Progenitor cell of endocrine pancreas (in vitro differentiated cells): ENCODE data around the gene DVL1. TPM values are rescaled to one million over a fixed set of nuclear protein-coding genes. Genes with fewer than 3 reads are reported as not detected.

Experiments used
- DNase-seq: peaks from one replicate; pipeline ENCODE4 v3.0.0; 2021; ENCODE audit warnings: low spot score; ENCODE audit not compliant: unreplicated experiment
- H3K27ac Mint-ChIP-seq: 2 replicates; pipeline ENCODE4 v1.8.0; 2021; ENCODE audit warnings: mild to moderate bottlenecking, moderate library complexity, mixed read lengths
- H3K27me3 Mint-ChIP-seq: 2 replicates; pipeline ENCODE4 v1.8.0; 2021; ENCODE audit warnings: mixed read lengths
- H3K36me3 Mint-ChIP-seq: 2 replicates; pipeline ENCODE4 v1.8.0; 2022; ENCODE audit warnings: mixed read lengths; ENCODE audit not compliant: insufficient read depth
- H3K4me1 Mint-ChIP-seq: 2 replicates; pipeline ENCODE4 v1.8.0; 2021; ENCODE audit warnings: low read depth, mixed read lengths
- H3K4me3 Mint-ChIP-seq: 2 replicates; pipeline ENCODE4 v1.8.0; 2021; ENCODE audit warnings: low read depth, mild to moderate bottlenecking, moderate library complexity, mixed read lengths
- H3K9me3 Mint-ChIP-seq: 2 replicates; pipeline ENCODE4 v1.8.0; 2021; ENCODE audit warnings: low read depth, mixed read lengths
- CTCF ChIP-seq: fragments of 200-600 bp; sonication (generic); IDR thresholded peaks from one replicate; pipeline ENCODE4 v1.5.0; 2021; ENCODE audit warnings: antibody characterized with exemption, mild to moderate bottlenecking; ENCODE audit not compliant: unreplicated experiment
- total RNA-seq: library from RNA; stranded (reverse); gene quantifications from 2 replicates; pipeline ENCODE4 v1.2.1, GENCODE V29; 2021

DVL1 gene
- total RNA-seq, 1 donor from 2014 or later = 60.1 TPM

DNA sequence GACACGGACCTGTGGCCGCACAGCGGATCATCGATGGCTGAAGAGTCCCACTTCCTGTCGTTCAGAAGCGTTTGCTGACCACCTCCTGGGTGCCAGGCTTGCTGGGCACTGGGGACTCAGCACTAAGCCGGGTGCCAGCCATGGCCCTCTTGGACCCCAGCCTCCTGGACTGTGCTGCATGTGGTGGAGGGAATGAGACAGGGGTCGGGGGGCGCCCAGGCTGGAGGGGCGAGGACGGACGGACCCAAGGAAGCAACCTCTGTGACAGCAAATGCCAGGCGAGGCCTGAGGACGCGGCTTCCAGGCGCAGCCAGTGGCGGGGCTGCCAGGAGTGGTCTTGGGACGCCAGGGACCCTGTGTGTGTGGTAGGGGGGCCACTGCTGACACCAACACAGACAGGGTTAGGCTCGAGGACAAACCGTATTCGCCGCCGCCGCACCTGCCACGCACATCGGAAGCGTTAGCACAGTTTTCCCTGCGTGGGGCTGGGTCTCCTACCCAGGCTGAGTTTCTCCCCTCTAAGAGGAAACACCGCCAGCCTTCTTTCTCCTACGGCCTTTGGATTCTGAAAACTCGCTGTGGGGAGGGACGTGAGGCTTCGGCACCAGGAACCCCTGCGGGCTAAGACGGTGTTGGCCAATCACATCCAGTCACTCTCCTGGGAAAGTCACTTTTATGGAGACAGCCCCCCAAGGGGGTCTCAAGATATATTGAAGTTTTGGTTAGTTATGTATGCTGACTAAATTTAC is 12.2 kb upstream of the DVL1 start:
- Mint-ChIP-seq H3K27me3 (peaks cover 10% of the 10 kb centered on the region), H3K4me3 (no peak overlapping the region), H3K27ac (no peak overlapping the region), H3K4me1 (peaks cover 14% of the 10 kb centered on the region), H3K9me3 (no peaks in the 10 kb centered on the region), H3K36me3 (no peaks in the 10 kb centered on the region)
- DNase-seq = peak; percentile 7
- no peak for TF ChIP-seq CTCF

GRCh38 chr1:1360506-1361169 is 11.4 kb upstream of the DVL1 start:
- H3K27me3 Mint-ChIP-seq = peaks cover 10% of the 10 kb centered on the region
- H3K4me1 Mint-ChIP-seq = peaks cover 14% of the 10 kb centered on the region
- H3K4me3 Mint-ChIP-seq = no peak overlapping the region
- H3K9me3 Mint-ChIP-seq = no peaks in the 10 kb centered on the region
- no peak for TF ChIP-seq CTCF
- H3K27ac Mint-ChIP-seq = peak overlapping the region; percentile 50
- H3K36me3 Mint-ChIP-seq = no peaks in the 10 kb centered on the region
- peak; percentile 8 for DNase-seq

DNA sequence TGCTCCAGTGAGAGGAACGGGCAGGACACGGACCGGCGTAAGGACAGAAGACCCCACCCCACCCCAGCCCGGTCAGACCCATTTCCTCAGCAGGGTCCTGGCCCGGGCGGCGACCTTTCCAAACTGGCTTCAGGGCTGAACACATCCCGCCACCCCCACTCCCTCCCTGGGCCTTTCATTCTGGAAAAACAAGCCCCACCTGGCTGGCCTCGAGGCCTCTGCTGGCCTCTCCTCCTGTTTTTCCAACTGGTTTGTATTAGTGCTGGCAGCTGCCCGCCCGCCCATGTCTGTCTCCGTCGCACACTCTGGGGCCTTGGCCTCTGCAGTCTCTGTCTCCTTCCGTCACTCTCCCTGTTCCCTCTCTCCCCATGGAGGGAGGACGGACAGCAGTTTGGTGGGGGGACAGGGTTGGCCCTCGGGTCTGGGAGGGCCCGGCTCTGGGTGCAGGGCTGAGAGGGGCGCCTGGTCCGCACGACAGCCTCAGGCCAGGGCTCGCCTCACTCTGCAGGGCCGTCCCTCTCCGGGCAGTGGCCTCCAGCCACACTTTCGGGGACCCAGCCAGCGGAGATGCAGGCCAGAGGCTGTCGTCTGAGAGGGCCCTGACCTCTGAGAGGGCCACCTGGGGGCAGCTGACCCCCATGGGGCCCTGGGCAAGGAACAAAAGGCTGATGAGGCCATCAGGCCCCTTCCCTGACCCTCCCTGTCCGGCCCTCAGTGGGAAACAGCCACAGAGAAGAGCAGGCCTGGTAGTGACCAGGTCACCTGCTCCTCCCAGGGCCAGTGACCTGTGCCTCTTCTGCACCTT is 10.6 kb upstream of the DVL1 start:
- no peak for TF ChIP-seq CTCF
- Mint-ChIP-seq H3K27me3 (peaks cover 10% of the 10 kb centered on the region), H3K36me3 (no peaks in the 10 kb centered on the region), H3K4me3 (no peak overlapping the region), H3K9me3 (no peaks in the 10 kb centered on the region), H3K27ac (peak overlapping the region; percentile 29), H3K4me1 (peaks cover 14% of the 10 kb centered on the region)
- peak; percentile 9 for DNase-seq

DNA sequence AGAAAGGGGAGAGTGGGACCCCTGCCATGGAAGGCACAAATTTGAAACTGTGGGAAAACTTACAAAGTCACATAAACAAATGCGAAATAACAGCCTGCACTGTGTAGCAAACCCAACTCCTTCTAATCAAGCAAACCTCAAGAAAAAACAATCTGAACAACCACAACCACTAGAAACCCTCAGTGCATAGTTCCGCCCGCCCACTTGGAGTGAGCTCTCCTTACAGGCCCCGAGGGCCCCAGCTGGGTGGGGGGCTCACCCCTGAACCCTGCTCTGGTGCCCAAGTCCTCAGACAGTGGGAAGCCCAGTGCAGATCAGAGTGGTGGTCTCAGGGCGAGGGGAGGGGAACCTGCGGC is 10.1 kb upstream of the DVL1 start:
- peaks cover 15% of the 10 kb centered on the region for H3K4me1 Mint-ChIP-seq
- H3K27ac Mint-ChIP-seq = peak overlapping the region; percentile 16
- DNase-seq = peak; percentile 8

More for the DNA sequence above, 10.1 kb upstream of the DVL1 start:
- no peak for TF ChIP-seq CTCF
- Mint-ChIP-seq H3K27me3 (peaks cover 10% of the 10 kb centered on the region), H3K4me3 (no peak overlapping the region), H3K9me3 (no peaks in the 10 kb centered on the region), H3K36me3 (no peaks in the 10 kb centered on the region)
